GM10847 (cell line): ENCODE data around the gene FAM43B.

Source experiments
- POLR2A ChIP-seq: IDR thresholded peaks from 2 replicates; pipeline ENCODE4 v1.6.1; 2011; ENCODE audit not compliant: insufficient read length; ENCODE audit errors: extremely low read depth

Gene FAM43B

GRCh38 chr1:20601129-20601825 lies 48.9 kb downstream of the FAM43B start:
- no peak for TF ChIP-seq POLR2A

DNA sequence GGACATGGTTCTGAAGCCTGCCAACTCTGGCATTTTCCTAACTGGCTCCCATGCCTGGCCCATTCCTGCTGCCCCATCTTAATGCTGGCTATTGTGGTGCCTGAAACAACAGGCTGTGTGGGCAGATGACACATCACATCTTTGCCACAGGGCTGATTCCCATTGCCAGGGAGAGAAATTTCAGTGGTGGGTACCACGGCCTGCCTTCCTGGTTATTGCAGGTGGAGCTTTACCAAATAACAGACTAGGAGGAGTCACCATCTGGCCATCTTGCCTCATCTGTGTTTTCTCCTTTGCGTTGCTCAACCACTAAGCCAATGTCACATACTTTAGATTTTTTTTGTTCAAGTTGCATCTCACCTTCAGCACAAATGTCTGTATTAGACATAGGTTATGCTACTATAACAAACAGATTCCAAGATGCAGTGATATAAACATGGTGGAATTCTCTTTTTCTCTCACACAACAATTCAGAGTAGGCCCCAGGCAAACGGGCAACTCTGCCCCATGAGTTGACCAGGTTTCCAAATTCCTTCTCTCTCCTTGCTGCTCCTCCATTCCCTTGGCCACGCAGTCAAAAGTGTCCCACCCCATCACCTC lies 50.6 kb downstream of the FAM43B start:
- no peak for TF ChIP-seq POLR2A

DNA sequence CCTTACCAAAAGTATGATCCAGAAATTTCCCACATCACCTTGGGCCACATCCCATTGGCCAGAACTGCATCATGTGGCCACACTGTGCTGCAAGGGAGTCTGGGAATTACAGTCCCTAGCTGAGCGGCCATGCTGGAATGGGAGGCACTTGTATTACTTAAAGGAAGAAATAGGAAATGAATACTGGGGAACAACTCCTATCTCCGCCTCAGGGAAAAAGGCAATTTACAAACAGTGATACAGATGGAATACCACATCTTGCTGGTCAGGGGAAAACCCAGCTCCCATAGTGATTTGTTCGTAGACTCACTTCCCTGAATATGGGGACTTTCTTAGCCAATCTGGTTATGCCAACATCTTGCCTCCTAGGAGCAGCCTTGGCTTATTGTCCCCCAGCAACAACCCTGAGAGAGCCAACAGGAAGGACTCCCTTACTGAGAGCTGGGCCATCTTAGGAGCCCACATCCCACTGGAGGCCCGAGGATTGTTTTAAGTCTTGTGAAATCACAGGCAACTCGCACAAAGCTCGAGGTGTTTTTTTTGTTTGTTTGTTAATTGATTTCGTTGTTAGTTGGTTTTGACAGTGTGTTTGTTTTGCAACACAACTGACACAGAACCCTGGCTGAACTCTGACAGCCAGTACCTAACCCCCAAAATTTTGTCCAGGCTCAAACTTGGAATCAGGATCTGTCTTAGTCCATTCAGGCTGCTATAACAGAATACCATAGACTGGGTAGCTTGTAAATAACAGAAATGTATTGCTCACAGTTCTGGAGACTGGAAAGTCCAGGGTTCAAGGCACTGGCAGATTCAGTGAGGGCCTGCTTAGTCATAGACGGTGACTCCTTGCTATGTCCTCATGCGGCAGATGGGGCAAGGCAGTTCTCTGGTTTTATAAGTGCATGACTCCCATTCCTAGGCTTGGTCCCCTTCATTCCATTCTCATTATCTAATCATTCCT lies 51.4 kb downstream of the FAM43B start:
- TF ChIP-seq POLR2A: no peak
